GM23338 (cell line): Measurements from ENCODE around the gene RTKN2.

Experiments used
- CTCF ChIP-seq, 2 experiments: fragments of 200-600 bp in 1 of 2; sonication (generic) in 1 of 2; conservative IDR thresholded peaks; 2 replicates each; pipeline versions ENCODE4 v1.5.1 to v1.6.1; 2016 to 2017; ENCODE audit warnings: antibody characterized with exemption in 2 of 2, low read depth in 2 of 2, mild to moderate bottlenecking in 2 of 2, moderate library complexity in 1 of 2
- EZH2 ChIP-seq: fragments of 200-600 bp; sonication (generic); IDR thresholded peaks from one replicate; pipeline ENCODE4 v1.8.0; 2017; ENCODE audit warnings: antibody characterized with exemption, mild to moderate bottlenecking, low read depth; ENCODE audit not compliant: unreplicated experiment
- EZH2phosphoT487 ChIP-seq: fragments of 200-600 bp; sonication (generic); IDR thresholded peaks from one replicate; pipeline ENCODE4 v1.8.1; 2018; ENCODE audit warnings: antibody characterized with exemption; ENCODE audit not compliant: unreplicated experiment
- JUNB ChIP-seq: IDR thresholded peaks from one replicate; pipeline ENCODE4 v1.6.1; 2016; ENCODE audit warnings: antibody characterized with exemption; ENCODE audit not compliant: unreplicated experiment
- POLR2AphosphoS5 ChIP-seq: IDR thresholded peaks from 2 replicates; pipeline ENCODE4 v1.6.1; 2016; ENCODE audit warnings: antibody characterized with exemption, low read depth

DNA sequence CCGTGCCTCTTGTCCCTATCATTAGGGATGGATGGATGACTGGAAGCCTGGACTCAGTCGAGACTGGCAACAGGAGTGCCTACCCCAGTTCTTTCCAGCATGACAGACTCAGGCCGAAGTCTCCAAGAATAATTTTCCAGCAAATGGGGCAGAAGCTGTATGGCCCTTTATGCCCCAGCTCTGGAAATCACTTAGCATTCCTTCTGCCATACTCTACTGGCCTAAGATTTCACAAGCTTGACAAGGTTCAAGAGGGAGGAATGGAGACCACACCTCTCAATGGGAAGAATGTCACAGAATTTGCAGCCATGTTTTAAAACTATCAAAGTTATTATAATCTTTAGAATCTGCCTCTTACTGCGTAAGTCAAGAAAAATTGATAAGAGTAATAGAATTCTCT is 39.0 kb upstream of the RTKN2 start:
- TF ChIP-seq JUNB (no peak), CTCF (conservative IDR thresholded peaks at IDR 0.05; ENCODE audit: low read depth in 2 of 2) (no peak), EZH2 (no peak), POLR2AphosphoS5 (no peak), EZH2phosphoT487 (no peak)
